Muscle of arm (tissue), 14 donors: Measurements from ENCODE around the gene MRC1. TPM values are rescaled to one million over a fixed set of nuclear protein-coding genes. Genes with fewer than 3 reads are reported as not detected.
A peak's percentile ranks its signal among the peaks of the same experiment; 100 is the strongest.

Experiments used
- DNase-seq: peaks from one replicate; pipeline ENCODE4 v3.0.0-alpha.2; 2013
- long read RNA-seq, 11 donors: transcript quantifications; one replicate each; lab custom pipeline, GENCODE V29; 2026
- polyA plus RNA-seq, 12 donors: library from polyadenylated mRNA; unstranded; fragments of 120-200 nt; gene quantifications; one replicate each; pipeline ENCODE4 v1.2.1, GENCODE V29; 2013; ENCODE audit not compliant: insufficient read length in 12 of 12

MRC1 gene
- polyA plus RNA-seq, result 10 to 100 TPM in 10 of 12 donors, 1 to 10 TPM in 1, not detected in 1; 8.3 to 20.4 (median 14.5) TPM
- long read RNA-seq, donor 1, result 0 reads
- long read RNA-seq, donor 2, full-length matches to known transcripts, result 1 of 6 reads
- long read RNA-seq, donor 2, partial matches to known transcripts, result 5 of 6 reads
- long read RNA-seq, donor 2, other reads (novel, unspliced or antisense), result 0 of 6 reads
- long read RNA-seq, donor 3, result 0 reads
- long read RNA-seq, donor 4, result 0 reads
- long read RNA-seq, donor 5, result 0 reads
- long read RNA-seq, donor 6, result 0 reads
- long read RNA-seq, donor 7, result 0 reads
- long read RNA-seq, donor 8, partial matches to known transcripts, result 5 of 5 reads
- long read RNA-seq, donor 8, other reads (novel, unspliced or antisense), result 0 of 5 reads
- long read RNA-seq, donor 9, result 0 reads
- long read RNA-seq, donor 10, result 0 reads
- long read RNA-seq, donor 11, result 0 reads

GRCh38 chr10:17808971-17809841 is at the start of gene MRC1:
Gene MRC1, plus strand, starts transcription at chr10:17809348. Its CDS starts 118 bp downstream, at chr10:17809466.
- peak; percentile 9 for DNase-seq

DNA sequence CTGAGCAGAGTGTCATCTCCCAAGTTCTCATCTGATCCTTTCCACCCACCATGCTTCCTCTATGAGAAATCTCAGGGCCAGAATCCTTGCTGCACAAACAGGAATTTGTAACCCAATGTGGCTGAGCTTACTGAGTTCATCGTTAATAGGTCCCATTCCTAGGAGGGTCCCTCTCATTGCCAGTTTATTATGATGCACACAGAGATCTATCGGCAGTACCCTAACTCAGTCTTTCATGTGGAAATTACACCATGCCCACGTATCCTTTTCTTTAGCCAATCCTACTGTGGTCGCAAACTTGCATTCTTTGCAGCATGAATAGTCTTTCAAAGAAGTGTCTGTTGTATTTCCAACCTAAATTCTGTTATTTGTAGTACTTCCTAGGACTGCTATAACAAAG is 45.0 kb upstream of the MRC1 start:
- no peak for DNase-seq

DNA sequence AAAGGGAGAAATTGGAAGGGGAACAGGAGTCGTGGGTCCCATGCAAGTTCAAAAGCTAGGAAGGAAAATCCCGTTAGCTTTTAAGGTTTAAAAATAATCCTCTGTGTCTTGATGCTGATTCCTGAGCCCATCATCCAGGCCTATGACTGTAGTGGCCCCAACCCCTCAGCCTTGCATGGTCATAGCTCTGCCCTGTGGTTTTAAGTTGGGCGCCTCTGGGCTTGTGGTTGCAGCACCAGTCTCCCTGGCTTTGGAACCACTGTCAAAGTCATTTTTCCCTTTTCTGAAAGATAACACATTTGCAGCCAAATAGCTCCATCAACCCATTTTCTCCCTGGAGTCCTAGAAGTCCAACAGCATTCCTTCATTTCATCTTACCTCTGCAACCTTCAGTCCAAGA is 43.5 kb upstream of the MRC1 start:
- no peak for DNase-seq

DNA sequence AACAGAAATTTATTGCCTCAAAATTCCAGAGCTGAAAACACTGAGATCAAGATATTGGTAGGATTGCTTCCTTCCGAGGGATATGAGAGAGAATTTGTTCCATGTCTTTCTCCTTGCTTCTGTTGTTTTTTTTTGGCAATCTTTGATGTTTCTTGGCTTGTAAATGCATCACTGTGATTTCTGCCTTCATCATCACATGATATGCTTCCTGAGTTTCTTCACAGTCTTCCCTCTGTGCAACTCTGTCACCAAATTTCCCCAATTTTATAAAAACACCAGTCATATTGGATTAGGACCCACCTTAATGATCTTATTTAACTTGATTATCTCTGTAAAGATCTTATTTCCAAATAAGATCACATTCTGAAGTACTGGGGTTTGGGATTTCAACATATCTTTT is 42.4 kb upstream of the MRC1 start:
- no peak for DNase-seq

DNA sequence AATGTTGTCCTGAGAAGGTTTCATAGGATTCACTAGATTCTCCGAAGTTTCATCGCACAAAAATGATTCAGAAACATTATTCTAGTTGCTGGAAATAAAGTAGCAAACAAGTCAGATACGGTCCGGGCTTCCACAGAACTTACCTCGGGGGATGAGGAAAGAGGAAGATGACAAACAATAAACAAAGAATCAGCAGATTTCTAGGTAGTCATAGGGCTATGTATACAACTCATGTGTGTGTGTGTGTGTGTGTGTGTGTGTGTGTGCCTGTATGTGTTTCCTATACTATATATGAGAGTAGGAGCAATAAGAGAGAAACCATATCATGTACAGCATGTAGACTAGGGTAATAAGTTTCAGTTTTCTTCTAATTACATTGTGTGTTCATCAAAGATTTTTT is 40.7 kb upstream of the MRC1 start:
- DNase-seq, result no peak

DNA sequence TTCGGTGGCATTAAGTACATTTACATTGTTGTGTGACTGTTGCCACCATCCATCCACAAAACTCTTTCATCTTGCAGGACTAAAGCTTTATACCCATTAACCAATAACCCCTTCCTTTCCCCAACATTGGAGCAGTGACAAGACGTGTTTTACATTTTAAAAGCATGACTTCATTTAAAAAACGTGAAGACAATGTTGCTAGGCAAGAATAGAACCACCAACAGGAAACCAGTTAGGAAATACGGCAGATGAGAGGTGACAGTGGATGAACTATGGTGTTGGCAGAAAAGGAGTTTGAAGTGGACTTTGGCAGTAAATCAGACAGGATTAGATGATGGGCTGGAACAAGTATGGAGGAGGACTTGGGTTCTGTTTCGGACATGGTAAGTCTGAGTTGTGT is 40.2 kb upstream of the MRC1 start:
- DNase-seq, result no peak

GRCh38 chr10:17771017-17771416 is 38.1 kb upstream of the MRC1 start:
- no peak for DNase-seq

DNA sequence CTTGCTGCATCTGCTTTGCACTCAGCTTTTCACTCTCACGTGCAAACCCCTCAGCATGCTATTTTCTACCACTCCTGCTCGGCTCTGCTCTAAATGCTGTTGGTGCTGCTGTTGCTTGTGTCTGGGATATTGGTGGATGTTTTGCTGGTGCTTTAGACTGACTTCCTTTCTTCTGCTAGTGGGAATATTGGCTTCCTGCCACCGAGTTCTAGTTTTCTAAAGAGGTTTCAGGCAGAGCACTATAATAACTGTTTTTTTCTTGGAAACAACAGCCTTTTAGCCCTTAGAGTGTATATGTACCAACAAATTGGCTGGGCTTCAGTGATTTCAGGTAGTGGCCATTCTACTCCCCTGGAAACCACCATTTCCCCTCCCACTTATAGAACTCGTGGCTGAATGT is 29.4 kb upstream of the MRC1 start:
- peak; percentile 25 for DNase-seq

DNA sequence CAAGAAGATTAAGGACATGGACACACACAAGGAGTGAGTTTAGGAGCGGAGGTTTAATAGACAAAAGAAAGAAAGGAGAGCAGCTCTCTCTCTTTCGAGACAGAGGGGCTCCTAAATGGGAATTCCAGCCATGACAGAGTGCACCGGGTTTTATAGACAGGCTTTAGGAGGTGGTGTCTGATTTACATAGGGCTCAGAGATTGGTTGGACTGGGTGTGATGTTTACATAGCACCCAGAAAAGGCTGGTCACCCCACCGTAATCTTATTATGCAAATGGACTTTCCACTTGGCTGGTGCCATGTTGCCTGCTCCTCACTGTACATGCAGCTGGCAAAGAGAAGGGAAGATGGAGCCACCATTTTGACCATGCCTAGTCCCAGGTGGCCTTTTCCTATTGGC is 28.4 kb upstream of the MRC1 start:
- no peak for DNase-seq

- DNase-seq, result no peak
These were observed 27.3 kb upstream of the MRC1 start for GRCh38 chr10:17781856-17782255.

DNA sequence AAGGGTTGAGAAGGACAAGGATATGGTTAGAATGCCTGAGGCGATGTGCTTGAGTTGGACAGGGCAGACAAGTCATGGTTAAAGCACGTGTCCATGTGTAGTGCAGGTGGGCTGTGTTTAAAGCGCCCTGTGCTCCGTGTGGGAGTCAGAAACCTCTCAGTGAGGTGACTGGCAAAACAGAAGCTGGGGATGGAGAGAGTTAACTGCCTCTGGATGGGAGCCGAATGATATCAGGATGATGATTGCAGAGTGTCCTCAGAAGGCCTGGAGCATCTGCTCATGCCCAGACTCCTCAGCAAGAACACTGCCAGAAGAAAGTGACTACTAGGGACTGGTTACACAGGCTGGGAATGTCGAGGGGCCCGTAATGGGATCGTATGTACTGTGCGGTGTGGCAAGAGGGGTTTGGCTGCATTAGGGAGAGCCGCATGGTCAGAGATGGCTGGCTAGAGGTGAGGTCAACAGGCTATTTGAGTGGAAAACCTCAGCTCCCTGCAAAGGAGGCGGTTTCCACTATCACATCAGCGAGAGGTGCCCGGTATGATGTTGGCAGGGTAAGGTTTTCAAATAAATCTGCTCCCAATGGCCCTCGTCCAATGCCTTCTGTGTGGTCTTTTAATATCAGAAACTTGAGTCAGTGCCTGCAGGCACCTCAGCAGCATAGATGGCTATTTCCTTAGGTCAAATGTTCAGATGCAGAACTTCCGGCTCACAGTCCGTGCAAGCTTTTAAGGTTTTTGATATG is 26.1 kb upstream of the MRC1 start:
- DNase-seq, result no peak

- no peak for DNase-seq
These were observed 25.4 kb upstream of the MRC1 start for GRCh38 chr10:17783751-17784150.

DNA sequence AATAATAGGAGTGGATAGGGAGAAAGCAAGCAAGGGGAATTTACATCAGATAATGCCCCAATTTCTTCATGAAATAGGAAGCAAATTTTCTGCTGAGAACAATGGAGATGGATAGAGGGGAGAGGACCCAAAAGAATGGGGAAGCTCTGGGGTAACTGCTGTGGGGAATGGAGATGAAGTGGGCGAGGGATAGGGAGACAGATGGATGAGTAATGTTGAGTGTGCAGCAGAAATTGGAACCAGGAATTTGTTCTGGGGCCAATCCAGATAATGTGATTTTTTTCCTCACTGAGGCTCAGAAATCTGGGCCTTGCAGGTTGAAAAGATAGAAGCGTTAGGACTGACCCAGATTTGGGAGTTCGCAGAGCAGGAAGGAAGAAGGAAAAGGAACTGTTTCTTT is 24.5 kb upstream of the MRC1 start:
- DNase-seq, result no peak

- no peak for DNase-seq
These were observed 23.7 kb upstream of the MRC1 start for GRCh38 chr10:17785276-17785930.

DNA sequence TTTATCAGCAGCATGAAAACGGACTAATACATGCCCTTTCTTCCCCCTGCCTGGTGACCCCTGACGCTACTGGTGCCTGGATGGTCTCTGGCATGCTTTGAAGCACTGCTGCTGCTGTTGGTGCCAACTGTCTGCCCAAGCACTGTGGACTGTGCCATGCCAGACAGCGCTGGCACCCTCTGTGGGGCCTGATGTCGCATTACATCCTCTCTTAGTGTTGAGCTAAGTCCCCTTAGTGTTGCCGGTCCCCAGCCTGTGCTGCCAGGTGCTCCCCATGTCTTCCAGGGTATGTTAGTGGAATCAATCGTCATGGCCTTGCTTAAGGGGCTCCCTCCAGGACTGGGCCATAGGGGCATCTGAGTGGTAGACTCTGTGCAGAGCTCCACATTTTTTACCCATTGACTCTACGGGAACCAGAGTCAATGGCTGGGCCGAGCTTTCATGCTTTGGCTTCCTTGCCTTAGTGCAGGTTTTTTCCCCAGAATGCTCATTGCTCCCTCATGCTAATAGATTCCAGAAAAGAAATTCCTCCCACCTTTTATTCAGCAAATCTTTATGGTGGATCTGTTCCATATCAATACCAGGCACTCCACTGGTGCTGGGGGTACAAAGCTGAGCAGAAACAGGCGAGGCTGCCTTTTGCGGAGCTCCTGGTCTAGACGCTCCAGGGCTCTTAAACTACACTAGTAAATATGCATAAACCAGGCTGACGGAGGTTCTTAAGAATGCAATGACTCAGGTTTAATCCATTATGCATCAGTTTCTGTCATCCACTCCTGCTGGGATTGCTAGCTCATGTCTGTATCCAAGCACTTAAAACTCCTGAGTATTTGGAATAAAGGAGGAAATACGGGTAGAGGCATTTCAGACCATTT is 21.8 kb upstream of the MRC1 start:
- DNase-seq, result no peak

GRCh38 chr10:17788646-17789045 is 20.5 kb upstream of the MRC1 start:
- no peak for DNase-seq

- no peak for DNase-seq
These were observed 19.8 kb upstream of the MRC1 start for GRCh38 chr10:17789396-17789795.

DNA sequence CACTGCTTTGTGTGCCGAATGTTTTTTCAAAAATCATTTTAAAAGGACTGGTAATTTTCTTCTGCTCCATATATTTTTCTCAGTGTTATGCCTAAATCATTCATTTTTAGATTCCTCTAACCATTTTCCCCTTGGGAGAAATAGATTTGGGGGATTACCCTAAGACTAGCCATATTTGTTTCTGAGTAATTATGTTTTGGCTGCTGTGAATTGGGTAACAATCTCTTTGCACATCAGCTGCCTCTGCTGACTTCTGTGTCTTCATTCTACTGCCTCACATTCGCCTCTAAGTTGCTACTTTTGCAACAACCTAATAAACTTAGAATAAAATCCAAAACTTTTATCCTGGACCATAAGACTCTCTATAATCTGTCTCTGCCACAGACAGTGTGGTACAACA is 18.5 kb upstream of the MRC1 start:
- DNase-seq, result no peak

DNA sequence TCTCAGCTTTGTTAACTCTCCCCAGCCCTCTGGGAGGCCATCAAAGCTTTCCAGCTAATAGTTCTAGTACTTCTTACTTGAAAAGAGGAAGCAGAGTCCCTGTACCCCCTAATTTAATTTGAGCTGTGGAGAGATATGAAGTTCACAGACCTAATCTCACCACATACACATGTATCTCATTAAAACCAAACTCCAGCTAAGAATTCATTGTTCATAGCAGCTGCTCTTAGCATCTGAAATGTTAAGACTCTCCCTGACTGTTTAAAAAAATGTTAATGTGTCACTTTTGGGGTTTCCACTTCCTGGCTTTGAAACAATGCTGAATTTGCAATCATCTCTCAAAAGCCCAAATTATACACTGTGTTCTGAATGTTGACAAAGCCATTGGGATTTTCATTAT is 16.2 kb upstream of the MRC1 start:
- DNase-seq, result no peak

DNA sequence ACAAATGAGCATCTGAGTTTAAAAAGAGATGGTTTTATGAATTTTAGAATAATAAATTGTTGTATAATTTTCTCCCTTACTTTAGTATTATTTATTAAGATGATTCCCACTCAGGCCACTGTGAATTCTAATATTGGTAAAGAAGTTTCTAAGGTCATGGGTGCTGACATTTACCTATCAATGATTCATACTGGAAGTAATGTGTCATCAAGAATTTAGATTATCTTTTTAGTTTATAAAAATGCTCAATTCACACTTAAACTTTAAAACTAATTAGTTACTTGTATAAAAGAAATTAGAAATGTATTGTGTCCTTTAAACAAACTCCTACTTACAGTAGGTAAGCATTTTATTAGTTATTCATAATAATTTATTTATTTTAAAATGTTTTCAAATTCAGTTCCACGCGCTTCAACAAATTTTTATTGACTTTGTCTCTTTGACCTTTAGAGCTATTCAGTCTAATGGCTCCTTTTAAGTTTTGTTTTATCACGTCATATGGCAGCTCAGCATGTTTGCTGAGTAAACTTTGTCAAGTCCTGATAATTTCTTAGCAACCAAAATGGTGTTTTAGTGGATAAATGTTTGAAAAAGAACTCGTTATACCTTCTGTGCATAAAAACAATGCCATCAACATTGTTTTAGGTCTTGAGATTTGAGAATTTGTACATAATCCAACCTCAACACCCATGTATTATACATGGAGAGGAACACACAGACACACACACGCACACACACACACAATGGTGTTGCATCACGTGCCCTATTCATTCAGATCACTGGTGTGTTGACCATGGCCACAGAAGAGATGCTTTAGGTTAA is 15.1 kb upstream of the MRC1 start:
- no peak for DNase-seq
